ENCODE results near the gene DDAH1.

The DDAH1 gene

GRCh38 chr1:85393490-85393889 is 71.5 kb downstream of the DDAH1 start:
- DNase-seq (ENCODE audit: low read depth in 2 of 2) = no peak

- no peak for DNase-seq (ENCODE audit: low read depth in 2 of 2)
Observed at GRCh38 chr1:85388416-85388815, 76.5 kb downstream of the DDAH1 start.

- DNase-seq (ENCODE audit: low read depth in 2 of 2) = no peak
Observed at GRCh38 chr1:85387781-85388180, 77.2 kb downstream of the DDAH1 start.

GRCh38 chr1:85386068-85386722 is 78.8 kb downstream of the DDAH1 start:
- DNase-seq (ENCODE audit: low read depth in 2 of 2) = no peak

GRCh38 chr1:85379203-85380136 is 85.5 kb downstream of the DDAH1 start:
- DNase-seq (ENCODE audit: low read depth in 2 of 2) = no peak

GRCh38 chr1:85378534-85378933 is 86.4 kb downstream of the DDAH1 start:
- DNase-seq (ENCODE audit: low read depth in 2 of 2) = no peak

GRCh38 chr1:85376356-85376755 is 88.6 kb downstream of the DDAH1 start:
- no peak for DNase-seq (ENCODE audit: low read depth in 2 of 2)

- DNase-seq (ENCODE audit: low read depth in 2 of 2) = no peak
Observed at GRCh38 chr1:85375493-85375892, 89.5 kb downstream of the DDAH1 start.

- DNase-seq (ENCODE audit: low read depth in 2 of 2) = no peak
Observed at GRCh38 chr1:85374160-85374559, 90.8 kb downstream of the DDAH1 start.

- DNase-seq (ENCODE audit: low read depth in 2 of 2) = no peak
Observed at GRCh38 chr1:85373378-85373708, 91.6 kb downstream of the DDAH1 start.

GRCh38 chr1:85372683-85373377 is 92.1 kb downstream of the DDAH1 start:
- no peak for DNase-seq (ENCODE audit: low read depth in 2 of 2)

- no peak for DNase-seq (ENCODE audit: low read depth in 2 of 2)
Observed at GRCh38 chr1:85371021-85371420, 93.9 kb downstream of the DDAH1 start.

- DNase-seq (ENCODE audit: low read depth in 2 of 2) = no peak
Observed at GRCh38 chr1:85368073-85368770, 96.7 kb downstream of the DDAH1 start.

GRCh38 chr1:85366391-85367170 is 98.4 kb downstream of the DDAH1 start:
- DNase-seq (ENCODE audit: low read depth in 2 of 2) = no peak

GRCh38 chr1:85365851-85366250 is 99.1 kb downstream of the DDAH1 start:
- no peak for DNase-seq (ENCODE audit: low read depth in 2 of 2)

GRCh38 chr1:85363521-85363920 is 101.4 kb downstream of the DDAH1 start:
- DNase-seq (ENCODE audit: low read depth in 2 of 2) = no peak

GRCh38 chr1:85363092-85363491 is 101.9 kb downstream of the DDAH1 start:
- no peak for DNase-seq (ENCODE audit: low read depth in 2 of 2)

GRCh38 chr1:85361606-85362296 is 103.2 kb downstream of the DDAH1 start:
- DNase-seq (ENCODE audit: low read depth in 2 of 2) = no peak

- no peak for DNase-seq (ENCODE audit: low read depth in 2 of 2)
Observed at GRCh38 chr1:85360730-85361493, 104.0 kb downstream of the DDAH1 start.
